Activated naive CD8-positive, alpha-beta T cell treated with anti-CD3 and anti-CD28 coated beads, Interleukin-2, amount 50 U/mL, for 24 hours (primary cell): ENCODE measurements around the gene POLQ.
"Not testable (repeated sequence)": the region's sequence is repeated elsewhere in the genome, so short reads cannot be mapped to it uniquely, and the experiment has no call there.

Experiments
- ATAC-seq: fragments of 150-1000 bp; cut with Tn5 transposase; one replicate; pipeline ENCODE4 v1.10.0; 2021
- DNase-seq: peaks from one replicate; pipeline ENCODE4 v3.0.0; 2021
- H3K27ac Mint-ChIP-seq: one replicate; pipeline ENCODE4 v1.8.0; 2021; ENCODE audit warnings: mild to moderate bottlenecking, mixed read lengths
- H3K27me3 Mint-ChIP-seq: one replicate; pipeline ENCODE4 v1.8.0; 2021; ENCODE audit warnings: mixed read lengths
- H3K36me3 Mint-ChIP-seq: one replicate; pipeline ENCODE4 v1.8.0; 2021; ENCODE audit warnings: low read depth, mixed read lengths
- H3K4me1 Mint-ChIP-seq: one replicate; pipeline ENCODE4 v1.8.0; 2021; ENCODE audit warnings: mixed read lengths
- H3K4me3 Mint-ChIP-seq: one replicate; pipeline ENCODE4 v1.8.0; 2021; ENCODE audit warnings: mild to moderate bottlenecking, moderate library complexity, mixed read lengths
- H3K9me3 Mint-ChIP-seq: one replicate; pipeline ENCODE4 v1.8.0; 2021; ENCODE audit warnings: mixed read lengths

POLQ gene

DNA sequence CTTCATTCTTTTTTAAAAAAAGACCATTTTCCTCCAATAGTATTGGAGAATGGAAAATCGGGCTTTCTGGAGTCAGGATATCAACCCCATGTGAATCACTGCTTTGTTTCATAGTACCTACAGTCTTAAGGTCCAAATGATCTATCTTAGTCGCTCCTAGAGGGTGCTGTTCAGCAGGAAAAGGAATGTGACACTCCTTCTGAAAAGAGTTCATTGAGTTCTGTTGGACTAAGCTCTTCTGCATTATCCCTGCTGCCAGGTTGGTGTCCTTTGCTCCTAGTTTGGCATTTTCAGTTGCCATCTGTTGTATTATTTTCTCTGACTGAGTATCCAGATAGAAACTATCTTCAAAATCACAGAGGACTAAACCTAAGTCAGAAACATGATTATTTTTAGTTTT, 57.2 kb downstream of the POLQ start:
- Mint-ChIP-seq H3K27ac (no peak overlapping the region), H3K9me3 (no peaks in the 10 kb centered on the region), H3K4me3 (no peak overlapping the region), H3K4me1 (no peaks in the 10 kb centered on the region), H3K27me3 (no peaks in the 10 kb centered on the region), H3K36me3 (peaks cover 50% of the 10 kb centered on the region)
- DNase-seq (no peak), ATAC-seq (no peak)

DNA sequence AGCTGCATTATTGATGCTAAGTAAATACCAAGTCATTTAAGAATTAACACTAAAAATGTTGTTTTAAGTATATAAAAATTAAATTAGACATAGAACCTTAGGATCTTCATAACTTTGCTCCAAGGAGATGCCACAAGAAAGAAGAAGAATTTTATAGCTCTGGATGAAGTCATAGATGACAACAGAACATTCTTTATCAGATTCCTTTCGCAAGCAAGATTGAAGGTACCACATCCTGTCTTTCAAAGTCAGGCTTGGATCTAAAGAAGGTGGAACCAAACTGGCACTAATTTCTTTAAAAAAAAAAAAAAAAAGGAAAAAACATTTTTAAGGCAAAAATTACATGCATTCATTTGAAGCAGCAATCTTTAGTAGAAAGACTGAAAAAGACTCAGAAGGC, 62.5 kb downstream of the POLQ start:
- no peaks in the 10 kb centered on the region for H3K9me3 Mint-ChIP-seq
- no peak overlapping the region for H3K4me3 Mint-ChIP-seq
- H3K36me3 Mint-ChIP-seq, result peaks cover 48% of the 10 kb centered on the region
- H3K4me1 Mint-ChIP-seq, result no peaks in the 10 kb centered on the region
- H3K27ac Mint-ChIP-seq, result no peak overlapping the region
- H3K27me3 Mint-ChIP-seq, result no peaks in the 10 kb centered on the region
- ATAC-seq (no peak), DNase-seq (no peak)

DNA sequence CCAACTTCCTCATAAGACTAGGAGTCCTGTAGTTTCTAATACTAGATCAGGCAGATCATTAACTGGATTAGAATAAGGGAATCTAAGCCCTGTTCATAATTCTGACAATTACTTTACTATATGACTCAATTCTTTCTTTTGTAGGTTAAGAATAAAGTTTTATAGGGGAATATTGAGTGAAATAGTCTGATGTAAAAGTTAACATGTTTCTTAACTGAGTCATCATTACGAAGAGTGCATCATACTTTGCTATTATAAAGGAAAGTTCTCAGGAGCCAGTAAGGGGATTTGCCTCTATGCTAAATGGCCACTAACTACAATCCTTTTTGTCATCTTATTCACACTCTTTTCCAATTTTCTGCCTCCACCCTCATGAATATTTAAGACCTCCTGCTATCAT, 63.1 kb downstream of the POLQ start:
- Mint-ChIP-seq H3K4me1 (no peaks in the 10 kb centered on the region), H3K27me3 (no peaks in the 10 kb centered on the region), H3K4me3 (no peak overlapping the region), H3K9me3 (no peaks in the 10 kb centered on the region), H3K27ac (no peak overlapping the region), H3K36me3 (peaks cover 48% of the 10 kb centered on the region)
- no peak for ATAC-seq
- no peak for DNase-seq

GRCh38 chr3:121481106-121481880, 64.5 kb downstream of the POLQ start:
- DNase-seq, result no peak
- peaks cover 54% of the 10 kb centered on the region for H3K36me3 Mint-ChIP-seq
- H3K9me3 Mint-ChIP-seq, result no peaks in the 10 kb centered on the region
- H3K27ac Mint-ChIP-seq, result no peak overlapping the region
- no peaks in the 10 kb centered on the region for H3K27me3 Mint-ChIP-seq
- H3K4me1 Mint-ChIP-seq, result no peaks in the 10 kb centered on the region
- no peak for ATAC-seq
- H3K4me3 Mint-ChIP-seq, result no peak overlapping the region

DNA sequence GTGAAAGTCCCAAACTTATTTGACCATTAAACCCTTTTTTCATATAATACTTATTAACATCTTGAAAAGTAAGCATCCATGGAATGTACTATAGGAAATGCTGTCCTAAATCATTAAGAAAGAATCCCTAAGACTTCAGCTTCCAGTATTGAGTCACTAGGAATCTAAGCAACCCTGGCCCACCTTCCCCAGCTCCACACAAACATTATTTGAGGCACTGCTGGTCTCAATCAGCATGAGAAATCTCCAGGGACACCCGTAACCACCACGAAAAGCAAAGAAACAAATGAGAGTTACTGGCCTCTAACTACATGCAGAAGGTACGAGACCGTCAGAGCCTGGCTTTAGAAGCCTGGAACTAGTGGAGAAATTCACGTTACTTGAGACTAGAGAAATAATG, 68.2 kb downstream of the POLQ start:
- Mint-ChIP-seq H3K27me3 (no peaks in the 10 kb centered on the region), H3K36me3 (peaks cover 70% of the 10 kb centered on the region), H3K9me3 (no peaks in the 10 kb centered on the region), H3K27ac (no peak overlapping the region), H3K4me3 (no peak overlapping the region), H3K4me1 (peaks cover 2% of the 10 kb centered on the region)
- ATAC-seq, result no peak
- DNase-seq, result no peak

DNA sequence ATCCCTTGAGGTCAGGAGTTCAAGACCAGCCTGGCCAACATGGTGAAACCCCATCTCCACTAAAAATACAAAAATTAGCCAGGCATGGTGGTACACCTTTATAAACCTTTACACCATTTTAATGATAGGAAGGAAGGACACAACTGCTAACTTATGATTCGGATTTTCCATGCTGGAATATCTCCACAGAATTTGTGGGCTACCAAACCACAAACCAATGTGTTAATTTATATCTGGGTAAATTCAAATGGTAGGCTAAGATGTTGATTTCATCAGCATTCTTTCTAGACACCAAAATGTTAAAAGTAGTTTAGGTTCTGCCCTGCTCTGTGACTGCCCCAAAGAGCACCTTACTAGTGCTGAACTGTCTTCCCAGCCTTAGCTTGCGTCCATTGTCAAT, 72.8 kb downstream of the POLQ start:
- Mint-ChIP-seq H3K36me3 (peaks cover 64% of the 10 kb centered on the region), H3K4me3 (no peak overlapping the region), H3K4me1 (peaks cover 2% of the 10 kb centered on the region), H3K27me3 (no peaks in the 10 kb centered on the region), H3K27ac (no peak overlapping the region), H3K9me3 (no peaks in the 10 kb centered on the region)
- ATAC-seq (no peak), DNase-seq (no peak)

DNA sequence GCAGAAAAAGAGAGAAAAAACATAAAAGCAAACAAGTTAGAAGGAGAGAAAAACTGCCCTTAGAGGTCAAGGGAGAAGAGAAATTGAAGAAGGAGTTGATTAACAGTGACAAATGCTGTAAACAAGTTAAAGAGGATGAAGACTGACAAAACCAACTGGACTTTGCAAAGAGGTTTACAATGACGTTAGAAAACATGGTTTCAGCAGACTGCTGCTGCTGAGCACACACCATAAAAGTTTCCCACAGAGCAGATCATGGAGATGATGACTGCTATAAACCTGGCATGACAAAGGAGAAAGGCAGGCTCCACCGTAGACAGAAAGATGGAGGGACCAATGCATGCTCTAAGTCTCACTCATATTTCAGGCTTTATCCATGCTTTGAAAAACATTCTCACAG, 78.7 kb downstream of the POLQ start:
- H3K36me3 Mint-ChIP-seq, result peaks cover 61% of the 10 kb centered on the region
- H3K9me3 Mint-ChIP-seq, result no peaks in the 10 kb centered on the region
- DNase-seq (no peak), ATAC-seq (no peak)
- no peak overlapping the region for H3K4me3 Mint-ChIP-seq
- H3K27me3 Mint-ChIP-seq, result no peaks in the 10 kb centered on the region
- H3K4me1 Mint-ChIP-seq, result no peaks in the 10 kb centered on the region
- no peak overlapping the region for H3K27ac Mint-ChIP-seq

DNA sequence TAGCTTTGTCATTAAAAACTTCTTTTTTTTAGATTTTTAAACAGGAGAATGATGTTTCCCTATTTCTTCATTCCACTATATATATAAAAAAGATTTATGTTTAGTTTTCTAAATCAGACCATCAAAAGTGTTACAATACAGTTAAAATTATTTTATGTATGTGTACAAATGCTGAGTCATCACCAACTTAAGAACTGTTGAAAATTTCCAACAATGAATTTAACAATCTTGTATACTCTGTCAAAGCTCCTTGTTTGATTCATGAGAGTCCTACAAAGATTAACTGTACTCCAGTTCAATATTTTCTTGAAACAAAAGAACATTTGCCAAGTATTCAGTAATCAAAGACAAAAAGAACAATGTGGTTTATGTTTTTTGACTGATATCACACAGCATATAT, 82.0 kb downstream of the POLQ start:
- peaks cover 65% of the 10 kb centered on the region for H3K36me3 Mint-ChIP-seq
- DNase-seq (no peak), ATAC-seq (no peak)
- no peaks in the 10 kb centered on the region for H3K4me1 Mint-ChIP-seq
- no peaks in the 10 kb centered on the region for H3K9me3 Mint-ChIP-seq
- H3K27ac Mint-ChIP-seq, result no peak overlapping the region
- no peaks in the 10 kb centered on the region for H3K27me3 Mint-ChIP-seq
- no peak overlapping the region for H3K4me3 Mint-ChIP-seq

DNA sequence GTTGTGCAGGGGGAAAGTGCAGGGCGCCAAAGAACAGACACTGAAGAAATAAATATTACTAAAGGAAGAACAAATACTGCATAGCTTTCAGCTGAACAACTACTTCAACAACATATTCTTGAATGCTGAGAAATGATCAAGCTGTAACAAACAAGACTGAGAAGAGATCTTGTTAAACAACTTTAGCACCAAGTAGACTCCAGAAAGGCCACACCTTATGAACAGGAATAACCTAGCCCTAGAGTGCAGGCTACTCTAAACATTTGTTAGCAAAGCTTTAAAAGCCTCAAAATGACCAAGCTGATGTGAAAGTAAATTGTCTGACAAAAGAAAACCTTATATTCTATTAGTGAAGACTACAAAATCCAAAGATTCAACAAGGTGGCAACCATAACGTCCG, 83.2 kb downstream of the POLQ start:
- no peaks in the 10 kb centered on the region for H3K4me1 Mint-ChIP-seq
- H3K4me3 Mint-ChIP-seq, result no peak overlapping the region
- peaks cover 60% of the 10 kb centered on the region for H3K36me3 Mint-ChIP-seq
- no peaks in the 10 kb centered on the region for H3K27me3 Mint-ChIP-seq
- no peak overlapping the region for H3K27ac Mint-ChIP-seq
- no peaks in the 10 kb centered on the region for H3K9me3 Mint-ChIP-seq
- no peak for DNase-seq
- ATAC-seq, result no peak

- not testable (repeated sequence) for H3K4me1 Mint-ChIP-seq, ATAC-seq, H3K4me3 Mint-ChIP-seq, H3K27me3 Mint-ChIP-seq, H3K9me3 Mint-ChIP-seq, DNase-seq, H3K27ac Mint-ChIP-seq
- peaks cover 65% of the 10 kb centered on the region for H3K36me3 Mint-ChIP-seq
Measured at GRCh38 chr3:121451752-121452151, 94.0 kb downstream of the POLQ start.

DNA sequence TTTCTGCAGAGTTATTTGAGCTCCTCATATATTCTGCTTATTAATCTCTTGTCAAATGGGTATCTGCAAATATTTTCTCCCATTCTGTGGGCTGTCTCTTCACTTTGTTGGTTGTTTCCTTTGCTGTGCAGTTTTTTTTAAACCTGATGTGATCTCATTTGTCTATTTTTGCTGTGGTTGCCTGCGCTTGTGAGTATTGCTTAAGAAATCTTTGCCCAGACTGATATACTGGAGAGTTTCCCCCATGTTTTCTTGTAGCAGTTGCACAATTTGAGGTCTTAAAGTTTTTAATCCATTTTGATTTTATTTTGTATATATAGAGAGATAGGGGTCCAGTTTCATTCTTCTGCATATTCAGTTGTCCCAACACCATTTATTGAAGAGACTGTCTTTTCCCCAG, 102.3 kb downstream of the POLQ start:
- H3K27me3 Mint-ChIP-seq, result no peaks in the 10 kb centered on the region
- peaks cover 50% of the 10 kb centered on the region for H3K36me3 Mint-ChIP-seq
- no peak for ATAC-seq

DNA sequence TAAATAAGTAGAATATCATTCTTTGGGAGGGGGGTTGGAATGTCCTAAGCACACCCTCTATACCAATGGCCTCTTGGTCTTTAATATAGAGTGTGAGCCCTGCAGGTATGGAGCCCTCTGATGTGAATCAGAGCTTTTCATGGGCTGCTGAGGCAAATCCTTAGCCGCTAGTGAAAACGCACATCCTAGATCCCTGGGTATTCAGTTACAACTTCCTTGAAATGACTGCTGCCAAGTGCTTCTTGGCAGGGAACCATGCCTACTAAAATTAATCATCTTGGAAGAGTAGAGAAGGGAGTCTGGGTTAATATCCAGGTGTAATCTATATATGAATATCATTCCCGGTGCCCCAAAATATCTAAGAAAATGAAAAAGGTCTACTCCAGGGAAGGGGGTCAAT, 109.1 kb downstream of the POLQ start:
- H3K36me3 Mint-ChIP-seq, result peaks cover 47% of the 10 kb centered on the region

More for the DNA sequence above, 102.3 kb downstream of the POLQ start:
- Mint-ChIP-seq H3K27ac (no peak overlapping the region), H3K9me3 (no peaks in the 10 kb centered on the region), H3K4me3 (no peak overlapping the region), H3K4me1 (no peaks in the 10 kb centered on the region)
- no peak for DNase-seq

DNA sequence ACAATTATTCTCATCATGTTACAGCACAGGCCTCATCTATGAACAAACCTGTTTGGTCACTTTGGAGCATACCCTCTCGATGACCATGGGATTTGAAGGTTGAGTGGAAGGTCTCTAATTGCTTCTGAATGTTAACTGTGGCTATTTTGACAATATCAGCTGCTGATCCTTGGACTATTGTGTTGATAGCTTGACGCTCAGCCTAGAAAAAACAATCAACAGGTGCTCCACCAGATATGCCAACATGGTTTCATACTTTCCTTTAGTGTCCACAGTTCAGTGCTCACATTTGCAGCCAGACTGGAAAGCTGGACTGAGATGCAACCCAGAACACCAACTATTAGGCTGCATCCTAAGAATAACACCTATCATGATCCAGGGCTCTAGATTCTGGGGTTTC, 109.7 kb downstream of the POLQ start:
- no peaks in the 10 kb centered on the region for H3K27me3 Mint-ChIP-seq
- peaks cover 50% of the 10 kb centered on the region for H3K36me3 Mint-ChIP-seq
- no peak overlapping the region for H3K27ac Mint-ChIP-seq
- no peak for DNase-seq
- no peak overlapping the region for H3K4me3 Mint-ChIP-seq
- ATAC-seq, result no peak
- H3K9me3 Mint-ChIP-seq, result no peaks in the 10 kb centered on the region
- H3K4me1 Mint-ChIP-seq, result peaks cover 18% of the 10 kb centered on the region

More for the DNA sequence above, 109.1 kb downstream of the POLQ start:
- no peaks in the 10 kb centered on the region for H3K9me3 Mint-ChIP-seq
- no peaks in the 10 kb centered on the region for H3K27me3 Mint-ChIP-seq
- H3K4me3 Mint-ChIP-seq, result no peak overlapping the region
- no peak for DNase-seq
- H3K4me1 Mint-ChIP-seq, result peaks cover 18% of the 10 kb centered on the region
- H3K27ac Mint-ChIP-seq, result no peak overlapping the region
- no peak for ATAC-seq

- Mint-ChIP-seq H3K4me1 (peaks cover 18% of the 10 kb centered on the region), H3K27ac (peak overlapping the region; percentile 67), H3K27me3 (no peaks in the 10 kb centered on the region), H3K9me3 (no peaks in the 10 kb centered on the region), H3K36me3 (peaks cover 59% of the 10 kb centered on the region), H3K4me3 (peak overlapping the region; percentile 11)
- ATAC-seq (peak; percentile 91), DNase-seq (peak; percentile 7)
Measured at GRCh38 chr3:121431726-121432517, 113.9 kb downstream of the POLQ start.

DNA sequence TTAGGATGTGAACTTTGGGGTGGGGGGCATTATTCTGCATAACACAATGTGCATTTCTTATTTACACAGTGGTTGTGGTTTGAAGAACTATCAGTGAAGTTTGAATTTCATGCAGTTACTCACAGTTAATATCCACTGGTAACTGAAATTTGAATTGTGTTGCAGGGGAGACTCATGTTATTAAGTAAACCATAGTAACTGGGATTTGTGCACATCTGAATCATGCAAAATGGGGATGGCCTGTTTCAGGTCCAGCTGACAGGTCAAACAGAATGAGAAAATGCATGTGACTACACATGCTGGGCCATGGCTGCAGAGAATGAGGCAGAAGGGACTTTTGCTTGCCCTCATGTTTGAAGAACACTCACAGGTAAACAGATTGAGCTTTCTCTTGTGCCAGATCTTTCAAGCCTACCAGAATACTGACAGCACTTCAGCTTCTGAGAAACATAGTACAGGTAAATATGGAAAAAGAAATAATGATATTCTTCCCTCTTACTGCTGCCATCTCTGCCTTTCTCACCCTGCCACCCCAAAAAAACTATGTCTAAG, 115.0 kb downstream of the POLQ start:
- ATAC-seq, result no peak
- H3K36me3 Mint-ChIP-seq, result peaks cover 57% of the 10 kb centered on the region
- no peak for DNase-seq
- peaks cover 18% of the 10 kb centered on the region for H3K4me1 Mint-ChIP-seq
- H3K27ac Mint-ChIP-seq, result no peak overlapping the region
- H3K9me3 Mint-ChIP-seq, result no peaks in the 10 kb centered on the region
- H3K27me3 Mint-ChIP-seq, result no peaks in the 10 kb centered on the region
- H3K4me3 Mint-ChIP-seq, result no peak overlapping the region
